MCF 10A (cell line): ENCODE results near the gene TCEAL7. TPM values are rescaled to one million over a fixed set of nuclear protein-coding genes. Genes with fewer than 3 reads are reported as not detected.
"Not testable (repeated sequence)": the region's sequence is repeated elsewhere in the genome, so short reads cannot be mapped to it uniquely, and the experiment has no call there.

ENCODE experiments used
- Bru-seq: library from RNA; stranded (reverse); fragments of 400-500 nt; gene quantifications from one replicate; lab custom pipeline; 2021; lab: Mats Ljungman, UMichigan
- BruChase-seq, 2 experiments: library from RNA; stranded (reverse); fragments of 400-500 nt; gene quantifications; one replicate each; lab custom pipeline; 2021; lab: Mats Ljungman, UMichigan
- BruUV-seq: library from RNA; stranded (reverse); fragments of 400-500 nt; replicated peaks from 2 replicates; lab custom pipeline; 2021; lab: Mats Ljungman, UMichigan
- CTCF ChIA-PET: fragments of 300-600 bp; sonication (Branson Sonifier 250); formaldehyde crosslinking; extraction: SDS; loops from one replicate; lab custom pipeline; 2021; ENCODE audit warnings: antibody characterized with exemption, inconsistent platforms; lab: Yijun Ruan, JAX
- POLR2A ChIA-PET: fragments of 300-600, 350-650 bp; sonication (Branson Sonifier 250); formaldehyde crosslinking; extraction: SDS; loops from one replicate; lab custom pipeline; 2020; ENCODE audit warnings: antibody characterized with exemption, inconsistent platforms; lab: Yijun Ruan, JAX
- DNase-seq: peaks from one replicate; pipeline ENCODE4 v3.0.0-alpha.2; 2018; ENCODE audit not compliant: unreplicated experiment
- H3K27ac Mint-ChIP-seq: one replicate; pipeline ENCODE4 v1.8.0; 2022; ENCODE audit warnings: mild to moderate bottlenecking, low read depth, mixed read lengths; ENCODE audit not compliant: unreplicated experiment
- H3K27me3 Mint-ChIP-seq: one replicate; pipeline ENCODE4 v1.8.0; 2022; ENCODE audit warnings: mixed read lengths; ENCODE audit not compliant: insufficient read depth, unreplicated experiment
- H3K36me3 Mint-ChIP-seq: one replicate; pipeline ENCODE4 v1.8.0; 2022; ENCODE audit warnings: mild to moderate bottlenecking, moderate library complexity, mixed read lengths; ENCODE audit not compliant: insufficient read depth, unreplicated experiment
- H3K4me1 Mint-ChIP-seq: one replicate; pipeline ENCODE4 v1.8.0; 2022; ENCODE audit warnings: mixed read lengths; ENCODE audit not compliant: insufficient read depth, unreplicated experiment
- H3K4me3 Mint-ChIP-seq: one replicate; pipeline ENCODE4 v1.8.0; 2022; ENCODE audit warnings: mild to moderate bottlenecking, moderate library complexity, mixed read lengths; ENCODE audit not compliant: unreplicated experiment
- H3K9me3 Mint-ChIP-seq: one replicate; pipeline ENCODE4 v1.8.0; 2022; ENCODE audit warnings: mixed read lengths; ENCODE audit not compliant: unreplicated experiment
- intact Hi-C: fragments of 100-400 bp; cut with micrococcal nuclease; formaldehyde crosslinking; loops from 2 replicates; pipeline ENCODE4 v1.14.1; 2022
- long read RNA-seq: library from polyadenylated mRNA; stranded (forward); transcript quantifications from one replicate; pipeline ENCODE4 v2.0.0, GENCODE V29; 2022
- total RNA-seq: library from RNA; stranded (reverse); gene quantifications from 2 replicates; pipeline ENCODE4 v1.2.3, GENCODE V29; 2022
- TF ChIP-seq, protein P1 (sequence below): fragments of 200-600 bp; IDR thresholded peaks from one replicate; pipeline ENCODE4 v1.8.0; 2022; ENCODE audit warnings: antibody characterized with exemption, mild to moderate bottlenecking; ENCODE audit not compliant: unreplicated experiment

The TCEAL7 gene, protein sequence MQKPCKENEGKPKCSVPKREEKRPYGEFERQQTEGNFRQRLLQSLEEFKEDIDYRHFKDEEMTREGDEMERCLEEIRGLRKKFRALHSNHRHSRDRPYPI
- total RNA-seq (not detected in 2 replicates), Bru-seq, nascent RNA (not detected), BruChase-seq, experiment 1, labeled RNA remaining after a 6-hour chase (not detected), BruChase-seq, experiment 2, labeled RNA remaining after a 2-hour chase (not detected)
- long read RNA-seq = 0 reads

DNA sequence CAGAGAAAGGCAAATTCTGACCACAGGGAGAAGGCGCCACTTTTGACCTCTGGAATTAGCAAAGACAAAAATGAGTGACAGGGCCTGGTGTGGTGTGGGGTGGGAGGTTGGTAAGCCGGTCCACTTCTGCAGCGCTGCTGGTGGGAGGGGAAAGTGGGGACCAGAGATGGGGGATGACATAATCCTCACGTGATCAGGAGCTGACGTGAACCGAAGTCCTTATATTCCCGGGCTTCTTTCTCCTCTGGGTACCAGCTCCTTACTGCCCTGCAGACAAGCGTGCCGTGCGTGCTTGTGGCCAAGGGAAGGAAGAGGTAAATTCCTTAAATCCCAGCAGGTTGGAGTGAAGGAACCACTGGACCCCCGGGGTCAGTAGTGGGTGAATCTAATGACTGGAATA is at the start of gene TCEAL7:
TSS of gene TCEAL7 (plus strand) at position 249 of the 400 bp plus-strand sequence. CDS start 1,165 bp downstream, outside the sequence.
- H3K27ac Mint-ChIP-seq = no peak within 1 kb of the TSS
- ChIA-PET CTCF (interaction anchor here (0.6 kb wide), 1 partner anchor 1472 kb away, joined by 3 read pairs; no protein-coding TSS in a partner anchor), POLR2A (no interaction called here)
- H3K4me3 Mint-ChIP-seq = no peak within 1 kb of the TSS
- H3K4me1 Mint-ChIP-seq = no peaks in the 10 kb centered on the region
- DNase-seq = no peak
- intact Hi-C loops = no loop called here
- H3K9me3 Mint-ChIP-seq = no peaks in the 10 kb centered on the region
- no TSS peak for BruUV-seq
- H3K27me3 Mint-ChIP-seq = peaks cover 81% of the 10 kb centered on the region
- TF ChIP-seq, protein P1, sequence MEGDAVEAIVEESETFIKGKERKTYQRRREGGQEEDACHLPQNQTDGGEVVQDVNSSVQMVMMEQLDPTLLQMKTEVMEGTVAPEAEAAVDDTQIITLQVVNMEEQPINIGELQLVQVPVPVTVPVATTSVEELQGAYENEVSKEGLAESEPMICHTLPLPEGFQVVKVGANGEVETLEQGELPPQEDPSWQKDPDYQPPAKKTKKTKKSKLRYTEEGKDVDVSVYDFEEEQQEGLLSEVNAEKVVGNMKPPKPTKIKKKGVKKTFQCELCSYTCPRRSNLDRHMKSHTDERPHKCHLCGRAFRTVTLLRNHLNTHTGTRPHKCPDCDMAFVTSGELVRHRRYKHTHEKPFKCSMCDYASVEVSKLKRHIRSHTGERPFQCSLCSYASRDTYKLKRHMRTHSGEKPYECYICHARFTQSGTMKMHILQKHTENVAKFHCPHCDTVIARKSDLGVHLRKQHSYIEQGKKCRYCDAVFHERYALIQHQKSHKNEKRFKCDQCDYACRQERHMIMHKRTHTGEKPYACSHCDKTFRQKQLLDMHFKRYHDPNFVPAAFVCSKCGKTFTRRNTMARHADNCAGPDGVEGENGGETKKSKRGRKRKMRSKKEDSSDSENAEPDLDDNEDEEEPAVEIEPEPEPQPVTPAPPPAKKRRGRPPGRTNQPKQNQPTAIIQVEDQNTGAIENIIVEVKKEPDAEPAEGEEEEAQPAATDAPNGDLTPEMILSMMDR = no peak
- H3K36me3 Mint-ChIP-seq = no peaks in the 10 kb centered on the region

DNA sequence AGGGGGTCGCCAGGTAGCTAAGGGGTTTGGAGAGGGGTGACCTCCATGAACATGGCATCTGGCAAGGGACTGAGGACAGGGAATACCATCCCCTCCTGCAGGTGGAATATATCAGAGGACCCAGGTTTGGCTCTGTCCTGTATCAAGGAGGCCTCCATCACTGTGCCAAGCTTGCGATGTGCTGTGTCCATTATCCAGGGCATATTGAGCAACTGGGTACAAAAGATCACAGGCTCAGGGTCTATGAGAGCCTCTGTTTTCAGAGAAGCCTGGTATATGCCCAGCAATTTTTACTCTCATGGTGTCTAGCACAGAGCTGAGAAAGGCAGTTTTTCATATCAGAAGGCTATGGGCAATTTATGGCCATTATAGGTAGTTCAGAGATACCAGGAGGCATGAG is 36.9 kb upstream of the TCEAL7 start:
- no TSS peak for BruUV-seq
- Mint-ChIP-seq H3K9me3 (no peaks in the 10 kb centered on the region), H3K4me1 (no peaks in the 10 kb centered on the region), H3K4me3 (no peak overlapping the region), H3K27ac (no peak overlapping the region), H3K27me3 (peaks cover 34% of the 10 kb centered on the region), H3K36me3 (no peaks in the 10 kb centered on the region)
- ChIA-PET CTCF (interaction anchor here (0.9 kb wide), 1 partner anchor 197 kb away, joined by 3 read pairs; no protein-coding TSS in a partner anchor), POLR2A (no interaction called here)
- intact Hi-C loops = no loop called here
- no peak for DNase-seq
- TF ChIP-seq, protein P1 = no peak

DNA sequence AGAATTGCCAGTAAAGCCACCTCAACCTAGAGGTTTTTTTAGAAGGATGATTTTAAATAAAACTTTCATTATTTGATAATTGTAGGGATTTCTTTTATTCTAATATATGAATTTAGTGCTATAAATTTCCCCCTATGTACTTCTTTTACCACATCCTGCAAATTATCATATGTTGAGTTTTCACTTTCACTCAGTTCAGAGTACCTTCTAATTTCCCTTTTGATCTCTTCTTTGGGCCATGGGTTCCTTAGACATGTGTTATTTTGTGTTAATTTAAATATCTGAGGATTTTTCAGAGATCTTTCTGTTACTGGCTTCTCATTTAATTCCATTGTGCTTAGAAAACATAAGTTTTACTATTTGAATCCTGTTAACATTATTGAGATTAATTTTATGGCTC is 25.3 kb upstream of the TCEAL7 start:
- intact Hi-C loops = no loop called here
- ChIA-PET CTCF (no interaction called here), POLR2A (no interaction called here)
- Mint-ChIP-seq H3K4me1 (no peaks in the 10 kb centered on the region), H3K9me3 (no peaks in the 10 kb centered on the region), H3K27ac (no peak overlapping the region), H3K27me3 (peaks cover 54% of the 10 kb centered on the region), H3K4me3 (no peak overlapping the region), H3K36me3 (no peaks in the 10 kb centered on the region)
- TF ChIP-seq, protein P1 = no peak
- no peak for DNase-seq
- BruUV-seq = no TSS peak

DNA sequence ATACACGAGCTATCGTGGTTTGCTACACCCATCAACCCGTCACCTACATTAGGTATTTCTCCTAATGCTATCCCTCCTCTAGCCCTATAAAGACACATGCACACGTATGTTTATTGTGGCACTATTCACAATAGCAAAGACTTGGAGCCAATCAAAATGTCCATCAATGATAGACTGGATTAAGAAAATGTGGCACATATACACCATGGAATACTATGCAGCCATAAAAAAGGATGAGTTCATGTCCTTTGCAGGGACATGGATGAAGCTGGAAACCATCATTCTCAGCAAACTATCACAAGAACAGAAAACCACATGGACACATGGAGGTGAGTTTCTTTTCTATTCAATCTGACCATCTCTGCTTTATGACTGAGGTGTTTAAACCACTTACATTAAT is 24.4 kb upstream of the TCEAL7 start:
- H3K4me1 Mint-ChIP-seq, BruUV-seq, H3K4me3 Mint-ChIP-seq, H3K27ac Mint-ChIP-seq, H3K36me3 Mint-ChIP-seq, intact Hi-C loops, DNase-seq, POLR2A ChIA-PET, H3K9me3 Mint-ChIP-seq: not testable (repeated sequence)
- H3K27me3 Mint-ChIP-seq = peaks cover 59% of the 10 kb centered on the region
- CTCF ChIA-PET = interaction anchor here (0.5 kb wide), 1 partner anchor 908 kb away, joined by 4 read pairs; no protein-coding TSS in a partner anchor
